Karpas-422 (cell line): ENCODE data around the gene AIDA. TPM values are rescaled to one million over a fixed set of nuclear protein-coding genes. Genes with fewer than 3 reads are reported as not detected.

Experiments
- DNase-seq: peaks from one replicate; pipeline ENCODE4 v3.0.0-alpha.2; 2015
- H2AFZ ChIP-seq: fragments of 200-600 bp; sonication (generic); 2 replicates; pipeline ENCODE4 v1.6.1; 2014; ENCODE audit warnings: antibody characterized with exemption, low read length, mixed read lengths
- H3K27ac ChIP-seq: fragments of 200-600 bp; sonication (generic); 2 replicates; pipeline ENCODE4 v1.5.1; 2014; ENCODE audit warnings: mild to moderate bottlenecking, low read length, moderate library complexity
- H3K27me3 ChIP-seq: fragments of 200-600 bp; sonication (generic); 2 replicates; pipeline ENCODE4 v1.6.1; 2014; ENCODE audit warnings: low read length, mixed read lengths
- H3K36me3 ChIP-seq: fragments of 200-600 bp; sonication (generic); 2 replicates; pipeline ENCODE4 v1.6.1; 2014; ENCODE audit warnings: low read length, mixed read lengths; ENCODE audit not compliant: insufficient read depth
- H3K4me1 ChIP-seq: fragments of 200-600 bp; sonication (generic); 2 replicates; pipeline ENCODE4 v1.6.1; 2014; ENCODE audit warnings: mild to moderate bottlenecking, low read length, mixed read lengths
- H3K4me2 ChIP-seq: fragments of 200-600 bp; sonication (generic); 2 replicates; pipeline ENCODE4 v1.6.1; 2014; ENCODE audit warnings: low read length, low read depth, mild to moderate bottlenecking; ENCODE audit not compliant: poor library complexity, severe bottlenecking
- H3K4me3 ChIP-seq: fragments of 200-600 bp; sonication (generic); 2 replicates; pipeline ENCODE4 v1.5.1; 2014; ENCODE audit warnings: mild to moderate bottlenecking, antibody characterized with exemption, low read length, mixed read lengths
- H3K79me2 ChIP-seq: fragments of 200-600 bp; sonication (generic); 2 replicates; pipeline ENCODE4 v1.6.1; 2014; ENCODE audit warnings: mild to moderate bottlenecking, low read length, mixed read lengths
- H3K9ac ChIP-seq: fragments of 200-600 bp; sonication (generic); 2 replicates; pipeline ENCODE4 v1.6.0; 2014; ENCODE audit warnings: low read length
- H3K9me2 ChIP-seq: fragments of 200-600 bp; sonication (generic), shearing (Covaris generic); replicated peaks from 2 replicates; pipeline ENCODE4 v1.6.0; 2014; ENCODE audit warnings: mild to moderate bottlenecking, low read length, moderate library complexity; ENCODE audit not compliant: insufficient read depth
- H3K9me3 ChIP-seq: fragments of 300-700, 200-600 bp; sonication (generic); 2 replicates; pipeline ENCODE4 v1.6.1; 2014; ENCODE audit warnings: low read length, mixed read lengths
- H4K20me1 ChIP-seq: fragments of 200-600 bp; sonication (generic); 2 replicates; pipeline ENCODE4 v1.6.1; 2014; ENCODE audit warnings: mild to moderate bottlenecking, antibody characterized with exemption, low read length, low read depth; ENCODE audit not compliant: insufficient read depth
- total RNA-seq: library from RNA; depleted of rRNA; stranded (reverse); fragments of >200 nt; shearing (Covaris generic); gene quantifications from 2 replicates; pipeline ENCODE4 v1.2.3, GENCODE V29; 2014; ENCODE audit warnings: low replicate concordance

Gene AIDA
- total RNA-seq, 1 experiment from 2014 or later = 26.4 TPM

DNA sequence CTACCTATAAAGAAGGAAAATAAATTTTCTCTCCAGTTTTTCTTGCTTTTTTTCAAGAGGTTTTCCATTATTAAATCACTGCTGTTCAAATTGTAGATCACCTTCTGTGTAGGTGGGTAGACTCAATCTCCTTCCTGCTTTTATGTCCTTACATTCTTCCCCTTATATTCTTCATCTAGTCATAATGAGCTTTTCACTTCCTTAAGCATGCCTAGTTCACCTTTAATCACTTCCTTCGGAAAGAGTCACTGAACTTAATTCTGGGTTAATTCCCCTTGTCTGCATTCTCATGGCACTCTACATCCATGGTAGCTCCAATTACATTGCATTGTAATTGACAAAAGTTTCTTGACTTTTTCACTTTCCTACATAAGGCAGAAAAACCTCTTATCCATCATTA, 18.6 kb upstream of the AIDA start:
- Histone ChIP-seq H3K27ac (no peak overlapping the region), H3K4me1 (peaks cover 14% of the 10 kb centered on the region)

DNA sequence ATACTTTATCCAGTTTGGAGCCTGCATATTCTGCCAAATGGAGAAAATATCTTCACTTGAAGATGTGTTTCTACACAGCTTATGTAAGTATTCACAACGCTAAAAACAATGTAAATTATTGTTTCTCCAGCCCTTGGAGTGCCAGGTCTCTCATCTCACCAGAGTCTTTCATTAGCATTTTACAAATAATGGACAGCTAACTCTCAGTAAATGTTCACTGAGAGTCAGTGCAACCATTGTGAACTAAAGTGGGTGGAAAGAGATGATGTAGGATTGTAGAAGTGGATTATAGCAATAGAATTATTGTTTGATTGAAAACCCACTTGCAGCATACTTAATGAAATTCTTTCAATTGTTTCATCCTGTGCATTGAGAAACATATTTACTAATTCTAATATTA, 16.5 kb upstream of the AIDA start:
- peaks cover 14% of the 10 kb centered on the region for H3K4me1 ChIP-seq
- H3K9ac ChIP-seq = no peak overlapping the region
- H3K4me3 ChIP-seq = no peak overlapping the region
- no peaks in the 10 kb centered on the region for H3K79me2 ChIP-seq
- no peaks in the 10 kb centered on the region for H3K27me3 ChIP-seq
- no peak overlapping the region for H3K27ac ChIP-seq
- no peak for DNase-seq
- no peaks in the 10 kb centered on the region for H4K20me1 ChIP-seq
- H3K36me3 ChIP-seq = peaks cover 48% of the 10 kb centered on the region; the same call in 1 of the 2 replicates
- H2AFZ ChIP-seq = no peak overlapping the region
- no peaks in the 10 kb centered on the region for H3K9me2 ChIP-seq
- no peaks in the 10 kb centered on the region for H3K9me3 ChIP-seq
- no peak overlapping the region for H3K4me2 ChIP-seq

More for the DNA sequence above, 18.6 kb upstream of the AIDA start:
- no peak for DNase-seq
- no peak overlapping the region for H2AFZ ChIP-seq
- H3K9me2 ChIP-seq = no peaks in the 10 kb centered on the region
- no peaks in the 10 kb centered on the region for H3K9me3 ChIP-seq
- H3K9ac ChIP-seq = no peak overlapping the region
- H3K4me3 ChIP-seq = no peak overlapping the region
- no peaks in the 10 kb centered on the region for H4K20me1 ChIP-seq
- no peaks in the 10 kb centered on the region for H3K27me3 ChIP-seq
- no peaks in the 10 kb centered on the region for H3K79me2 ChIP-seq
- peaks cover 54% of the 10 kb centered on the region; the same call in 1 of the 2 replicates for H3K36me3 ChIP-seq
- H3K4me2 ChIP-seq = no peak overlapping the region

DNA sequence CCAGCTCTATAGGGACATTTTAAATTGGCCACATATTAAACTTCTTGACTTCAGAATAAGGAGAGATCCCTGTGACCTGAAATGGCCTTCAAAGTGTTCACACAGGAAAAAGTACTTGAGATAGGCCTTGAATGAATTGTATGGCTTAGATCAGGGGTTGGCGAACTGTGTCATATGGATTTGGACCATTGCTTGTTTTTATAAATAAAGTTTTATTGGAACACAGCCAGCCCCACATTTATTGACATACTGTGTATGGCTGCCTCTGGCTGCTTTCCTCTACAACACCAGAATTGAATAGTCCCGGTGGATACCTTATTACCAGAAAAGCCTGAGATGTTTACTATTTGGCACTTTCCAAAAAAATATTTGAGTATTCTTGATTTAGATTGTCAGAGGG, 4.1 kb upstream of the AIDA start:
- Histone ChIP-seq H3K27me3 (no peaks in the 10 kb centered on the region), H3K9ac (no peak overlapping the region), H2AFZ (no peak overlapping the region), H4K20me1 (no peaks in the 10 kb centered on the region), H3K27ac (no peak overlapping the region), H3K36me3 (peaks cover 23% of the 10 kb centered on the region; the same call in 1 of the 2 replicates), H3K4me3 (no peak overlapping the region), H3K4me2 (no peak overlapping the region), H3K4me1 (peaks cover 4% of the 10 kb centered on the region), H3K9me3 (no peaks in the 10 kb centered on the region), H3K79me2 (peaks cover 24% of the 10 kb centered on the region), H3K9me2 (no peaks in the 10 kb centered on the region)
- no peak for DNase-seq

DNA sequence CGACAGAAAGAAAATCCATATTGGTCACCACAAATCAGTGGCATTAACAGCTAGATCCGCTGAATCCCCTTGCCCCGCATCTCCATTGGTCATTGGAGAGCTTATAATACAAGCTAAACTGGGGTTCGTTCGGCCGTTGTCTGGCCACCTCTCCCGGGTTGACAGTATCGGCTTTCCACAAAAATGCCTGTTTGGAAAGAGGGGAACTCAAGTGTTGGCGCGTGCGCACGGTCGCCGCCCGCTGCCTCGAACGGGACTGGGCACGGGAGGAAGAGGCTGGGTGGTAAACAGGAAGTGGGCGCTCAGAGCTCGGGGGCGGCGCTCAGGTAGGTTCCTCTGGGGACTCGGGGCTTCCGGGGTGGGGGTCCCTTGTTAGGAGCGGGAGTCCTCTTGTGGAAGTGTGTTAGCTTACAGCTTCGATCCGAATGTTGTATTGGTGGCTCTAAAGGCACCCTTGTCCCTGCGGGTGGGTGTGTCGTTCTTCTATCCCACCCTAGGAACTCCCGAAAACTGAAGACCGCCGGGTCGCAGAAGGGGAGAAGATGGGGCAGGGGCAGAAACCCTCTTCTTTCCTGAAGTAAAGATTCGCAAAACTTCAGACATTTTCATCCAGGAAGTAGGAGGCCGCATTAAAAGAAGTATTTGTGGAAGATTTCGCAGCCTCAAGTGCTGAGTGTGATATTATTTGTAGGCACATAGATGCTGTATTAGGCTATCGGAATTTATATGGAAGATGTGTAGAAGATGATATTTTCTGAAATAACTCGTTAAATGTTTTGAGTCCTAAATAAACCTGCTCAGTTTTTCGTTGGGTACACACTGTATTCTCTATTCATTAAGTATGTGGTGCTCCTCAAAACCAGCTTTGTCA, 1.0 kb upstream of the AIDA start:
- H3K27me3 ChIP-seq = no peaks in the 10 kb centered on the region
- peak overlapping the region; percentile 94 for H3K27ac ChIP-seq
- no peaks in the 10 kb centered on the region for H3K9me3 ChIP-seq
- H3K4me3 ChIP-seq = peak overlapping the region; percentile 86
- peak overlapping the region; percentile 83 for H2AFZ ChIP-seq
- peak overlapping the region; percentile 92 for H3K4me2 ChIP-seq
- H4K20me1 ChIP-seq = no peaks in the 10 kb centered on the region
- H3K9me2 ChIP-seq = no peaks in the 10 kb centered on the region
- peak; percentile 98 for DNase-seq
- H3K4me1 ChIP-seq = peaks cover 16% of the 10 kb centered on the region
- H3K79me2 ChIP-seq = peaks cover 54% of the 10 kb centered on the region
- peak overlapping the region; percentile 89 for H3K9ac ChIP-seq
- peaks cover 13% of the 10 kb centered on the region; the same call in 1 of the 2 replicates for H3K36me3 ChIP-seq

DNA sequence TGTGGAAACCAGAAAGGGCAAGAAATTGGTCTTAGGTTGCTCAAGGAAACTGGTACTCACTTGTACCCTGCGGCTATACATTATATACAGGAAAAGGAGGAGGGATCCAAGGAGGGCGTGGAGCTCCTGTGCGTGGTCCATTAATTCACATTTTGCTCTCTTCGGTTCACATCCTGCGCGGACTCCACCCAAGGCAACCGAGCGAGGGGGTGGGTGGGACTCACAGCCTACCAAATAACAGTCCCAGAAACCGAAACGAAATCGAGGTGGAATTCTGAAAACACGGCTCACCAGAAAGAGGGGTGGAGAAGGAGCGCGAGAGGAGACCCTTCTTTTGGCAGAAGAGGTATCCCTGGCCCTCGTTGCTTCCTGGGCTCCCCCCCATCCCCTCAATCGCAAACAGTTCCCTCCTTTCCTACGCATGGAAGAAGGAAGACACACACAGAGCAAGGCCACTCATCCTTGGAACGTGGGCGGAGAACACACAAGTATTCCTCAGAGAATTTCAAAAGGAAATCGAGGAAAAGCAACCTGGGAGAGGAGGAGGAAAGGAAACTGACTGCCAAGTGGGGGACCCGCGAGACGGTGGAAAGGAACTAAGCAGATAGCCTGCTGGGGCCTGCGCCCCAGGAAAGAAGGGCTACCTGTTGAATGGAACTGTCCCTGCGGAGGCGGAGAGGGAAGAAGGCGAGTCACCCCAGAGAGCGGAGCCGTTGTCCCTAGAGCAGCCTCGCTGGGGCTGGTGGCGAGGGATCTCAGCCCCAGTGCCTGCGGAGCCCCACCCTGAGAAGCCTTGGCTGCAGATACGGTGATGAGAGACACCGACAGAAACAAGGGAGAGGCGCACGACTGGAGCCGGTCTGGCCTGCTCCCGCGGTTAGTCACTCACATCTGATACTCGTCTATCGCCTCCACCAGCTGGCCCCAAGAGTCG, 705 bp downstream of the AIDA start:
- peaks cover 3% of the 10 kb centered on the region; the same call in 1 of the 2 replicates for H3K36me3 ChIP-seq
- peak; percentile 71 for DNase-seq
- peak overlapping the region; percentile 86 for H3K4me3 ChIP-seq
- peak overlapping the region; percentile 89 for H3K9ac ChIP-seq
- H3K27ac ChIP-seq = peak overlapping the region; percentile 22; the same call in 1 of the 2 replicates
- no peaks in the 10 kb centered on the region for H4K20me1 ChIP-seq
- H3K4me1 ChIP-seq = peaks cover 16% of the 10 kb centered on the region
- H3K79me2 ChIP-seq = peaks cover 70% of the 10 kb centered on the region
- H3K27me3 ChIP-seq = no peaks in the 10 kb centered on the region
- H2AFZ ChIP-seq = 0 out of 2 replicates have a peak overlapping the region, but pooled peaks have one; percentile 83
- H3K9me3 ChIP-seq = no peaks in the 10 kb centered on the region
- no peaks in the 10 kb centered on the region for H3K9me2 ChIP-seq
- peak overlapping the region; percentile 68 for H3K4me2 ChIP-seq

DNA sequence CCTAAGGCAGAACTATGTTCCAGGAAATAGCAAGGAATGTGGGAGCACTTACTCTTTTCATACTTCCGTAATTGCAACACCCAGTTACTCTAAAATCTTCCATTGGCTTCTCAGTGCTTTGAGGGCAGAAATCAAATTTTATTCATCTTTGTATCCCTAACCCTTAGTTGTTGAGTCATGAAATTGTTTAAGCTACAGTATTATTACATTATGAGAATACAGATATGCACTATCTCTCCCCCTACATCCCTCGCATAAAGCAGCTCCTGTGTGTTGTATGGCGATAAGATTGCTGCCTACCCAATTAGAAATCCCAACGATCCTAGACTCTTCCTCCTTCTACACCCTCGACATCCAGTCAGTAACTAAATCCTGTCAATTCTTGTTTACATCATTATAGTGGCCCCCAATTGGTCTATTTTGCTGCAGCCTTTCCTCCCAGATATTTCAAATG, 2.6 kb downstream of the AIDA start:
- no peaks in the 10 kb centered on the region for H3K9me2 ChIP-seq
- H2AFZ ChIP-seq = no peak overlapping the region
- H3K27me3 ChIP-seq = no peaks in the 10 kb centered on the region
- peaks cover 7% of the 10 kb centered on the region for H3K9me3 ChIP-seq
- H3K4me1 ChIP-seq = peaks cover 16% of the 10 kb centered on the region
- H4K20me1 ChIP-seq = no peaks in the 10 kb centered on the region
- no peak overlapping the region for H3K27ac ChIP-seq
- 0 out of 2 replicates have a peak, but pooled peaks cover 7% of the 10 kb centered on the region for H3K36me3 ChIP-seq
- DNase-seq = no peak
- peak overlapping the region; percentile 68 for H3K4me2 ChIP-seq
- H3K4me3 ChIP-seq = no peak overlapping the region
- H3K9ac ChIP-seq = no peak overlapping the region
- peaks cover 85% of the 10 kb centered on the region for H3K79me2 ChIP-seq

DNA sequence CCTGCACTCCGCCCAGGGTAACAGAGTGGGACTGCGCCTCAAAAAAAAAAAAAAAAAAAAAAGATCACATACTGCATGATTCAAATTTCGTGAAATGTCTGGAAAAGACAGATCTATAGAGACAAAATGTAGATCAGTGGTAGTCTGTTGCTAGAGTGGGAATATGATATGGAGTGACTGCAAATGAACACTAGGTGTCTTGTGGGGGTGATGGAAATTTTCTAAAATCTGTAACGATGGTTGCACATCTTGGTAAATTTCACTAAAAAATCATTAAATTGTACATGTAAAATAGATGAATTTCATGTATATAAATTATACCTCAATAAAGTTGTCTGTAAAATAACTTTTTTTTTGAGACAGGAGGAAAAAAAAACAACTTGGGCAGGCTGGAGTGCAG, 5.5 kb downstream of the AIDA start:
- Histone ChIP-seq H2AFZ (no peak overlapping the region), H3K4me1 (peaks cover 12% of the 10 kb centered on the region)

More for the DNA sequence above, 5.5 kb downstream of the AIDA start:
- peaks cover 20% of the 10 kb centered on the region; the same call in 1 of the 2 replicates for H3K36me3 ChIP-seq
- H3K4me2 ChIP-seq = no peak overlapping the region
- no peak overlapping the region for H3K9ac ChIP-seq
- no peaks in the 10 kb centered on the region for H3K27me3 ChIP-seq
- H3K9me3 ChIP-seq = peaks cover 14% of the 10 kb centered on the region
- H4K20me1 ChIP-seq = no peaks in the 10 kb centered on the region
- no peak overlapping the region for H3K27ac ChIP-seq
- H3K4me3 ChIP-seq = no peak overlapping the region
- DNase-seq = no peak
- peaks cover 87% of the 10 kb centered on the region for H3K79me2 ChIP-seq
- no peaks in the 10 kb centered on the region for H3K9me2 ChIP-seq
